GM12878 (cell line): ENCODE results near the gene CPNE5. TPM values are rescaled to one million over a fixed set of nuclear protein-coding genes. Genes with fewer than 3 reads are reported as not detected.

ENCODE experiments used
- ATAC-seq: fragments of 200-7000 bp; cut with Tn5 transposase; 3 replicates; pipeline ENCODE4 v1.9.1; 2020; ENCODE audit warnings: mild to moderate bottlenecking, moderate library complexity
- BruUV-seq: library from RNA; stranded (reverse); fragments of 400-500 nt; replicated peaks from 2 replicates; lab custom pipeline; 2021; lab: Mats Ljungman, UMichigan
- CTCF ChIA-PET: fragments of 300-600 bp; sonication (Branson Sonifier 250); formaldehyde crosslinking; extraction: SDS; loops from one replicate; lab custom pipeline; 2021; ENCODE audit warnings: inconsistent platforms; lab: Yijun Ruan, JAX
- POLR2A ChIA-PET: fragments of 350-600 bp; formaldehyde crosslinking; extraction: SDS; loops from one replicate; lab custom pipeline; 2021; ENCODE audit warnings: inconsistent platforms; lab: Charles Lee
- RAD21 ChIA-PET: fragments of 300-600 bp; sonication (Branson Sonifier 250); formaldehyde crosslinking; loops from one replicate; lab custom pipeline; 2023; ENCODE audit warnings: antibody characterized with exemption; ENCODE audit not compliant: unreplicated experiment; lab: Charles Lee
- SMC1A ChIA-PET: fragments of 300-600 bp; sonication (Branson Sonifier 250); formaldehyde crosslinking; loops from one replicate; lab custom pipeline; 2023; ENCODE audit not compliant: unreplicated experiment, uncharacterized antibody; lab: Charles Lee
- DNase-seq: peaks from one replicate; pipeline ENCODE4 v3.0.0-alpha.2; 2011; ENCODE audit warnings: low read depth, low spot score
- FAIRE-seq: peaks from 3 replicates; lab custom pipeline; 2011; peaks lifted over from hg19 to GRCh38; lab: Jason Lieb, UNC
- H2AFZ ChIP-seq: 2 replicates; pipeline ENCODE4 v1.6.0; 2011; ENCODE audit warnings: low read depth, low read length, control low read depth; ENCODE audit not compliant: control insufficient read depth
- H3K27ac ChIP-seq: 2 replicates; pipeline ENCODE4 v1.5.1; 2011; ENCODE audit warnings: control low read depth; ENCODE audit not compliant: control insufficient read depth, insufficient read depth
- H3K27me3 ChIP-seq, 2 experiments: replicated peaks in 1 of 2; 2 replicates each; pipeline versions ENCODE4 v1.6.0 to v1.6.1; 2011; ENCODE audit warnings: low read length in 1 of 2; ENCODE audit not compliant: control insufficient read depth in 2 of 2, insufficient read depth in 2 of 2
- H3K36me3 ChIP-seq, 2 experiments: 2 replicates each; pipeline ENCODE4 v1.5.1; 2011; ENCODE audit warnings: low read length in 1 of 2; ENCODE audit not compliant: control insufficient read depth in 2 of 2, insufficient read depth in 2 of 2
- H3K4me1 ChIP-seq: 2 replicates; pipeline ENCODE4 v1.6.1; 2011; ENCODE audit warnings: mild to moderate bottlenecking, low read length, moderate library complexity, mixed read lengths; ENCODE audit not compliant: control insufficient read depth, insufficient read depth
- H3K4me2 ChIP-seq: 2 replicates; pipeline ENCODE4 v1.6.0; 2011; ENCODE audit warnings: control low read depth; ENCODE audit not compliant: control insufficient read depth, insufficient read depth
- H3K4me3 ChIP-seq: fragments of 200-600 bp; sonication (generic); 2 replicates; pipeline ENCODE4 v1.5.1; 2016
- H3K79me2 ChIP-seq: 2 replicates; pipeline ENCODE4 v1.6.0; 2011; ENCODE audit warnings: low read length; ENCODE audit not compliant: control insufficient read depth, insufficient read depth
- H3K9ac ChIP-seq: 2 replicates; pipeline ENCODE4 v1.8.0; 2011; ENCODE audit warnings: low read length, control low read depth, mixed read lengths; ENCODE audit not compliant: control insufficient read depth, insufficient read depth
- H3K9me3 ChIP-seq: replicated peaks from 3 replicates; pipeline ENCODE4 v1.5.1; 2011; ENCODE audit warnings: mild to moderate bottlenecking, low read length; ENCODE audit not compliant: control insufficient read depth, insufficient read depth
- H4K20me1 ChIP-seq: 2 replicates; pipeline ENCODE4 v1.6.0; 2011; ENCODE audit not compliant: control insufficient read depth, insufficient read depth
- ESRRA ChIP-seq: IDR thresholded peaks from 2 replicates; pipeline ENCODE4 v1.6.1; 2012; ENCODE audit warnings: mild to moderate bottlenecking, low read length, improper control_type of control experiment
- RAD21 ChIP-seq: IDR thresholded peaks from 2 replicates; pipeline ENCODE4 v1.6.1; 2011; ENCODE audit warnings: mild to moderate bottlenecking, low read depth, low read length, moderate library complexity; ENCODE audit not compliant: insufficient read depth
- SPI1 ChIP-seq: IDR thresholded peaks from 2 replicates; pipeline ENCODE4 v1.6.1; 2011; ENCODE audit warnings: low read depth, mild to moderate bottlenecking, low read length, moderate library complexity, borderline replicate concordance; ENCODE audit not compliant: insufficient read depth
- ZBTB4 ChIP-seq: fragments of 450-650 bp; formaldehyde crosslinking; IDR thresholded peaks from 2 replicates; pipeline ENCODE4 v1.4.0; 2022; ENCODE audit warnings: mild to moderate bottlenecking, moderate library complexity
- ZBTB40 ChIP-seq: fragments of 450-650 bp; IDR thresholded peaks from 2 replicates; pipeline ENCODE4 v1.6.1; 2016; ENCODE audit warnings: mild to moderate bottlenecking, moderate library complexity, borderline replicate concordance
- WGBS: methylation state at CpG from one replicate; pipeline ENCODE4 v1.1.6; 2016; ENCODE audit warnings: low lambda C conversion rate; ENCODE audit not compliant: insufficient replicate concordance, insufficient coverage; ENCODE audit errors: missing lambda C conversion rate; 5-methylcytosine and 5-hydroxymethylcytosine counted together
- in situ Hi-C: fragments of 300-500 bp; cut with MboI; formaldehyde crosslinking; loops from 9 replicates; pipeline ENCODE4 v1.14.3; 2018; ENCODE audit warnings: mixed read lengths
- intact Hi-C: fragments of 100-400 bp; cut with micrococcal nuclease; formaldehyde crosslinking; loops from one replicate; pipeline ENCODE4 v1.14.2; 2022; ENCODE audit not compliant: unreplicated experiment
- polyA plus RNA-seq, 11 experiments: library from polyadenylated mRNA; depleted of rRNA in 4 of 11; unstranded in 6 of 11; stranded (reverse) in 5 of 11; fragments of >200 nt; fragmentation: Nextera tagmentation in 4 of 11; fragmentation: Illumina TruSeq in 1 of 11; extraction: Ambion mirVana in 4 of 11; extraction: Trizol in 1 of 11; gene quantifications; 1 replicate in 1 of 11; 2 replicates in 10 of 11; pipeline versions ENCODE4 v1.2.1 to v1.2.3, GENCODE V29; 2011 to 2016; ENCODE audit warnings: inconsistent platforms in 2 of 11, missing spikeins in 2 of 11, low read depth in 1 of 11
- total RNA-seq, 4 experiments: library from RNA; depleted of rRNA in 3 of 4; stranded (reverse); fragments of >200 nt in 3 of 4; fragmentation: Illumina TruSeq in 1 of 4; extraction: Trizol in 1 of 4; gene quantifications; 2 replicates each; pipeline versions ENCODE4 v1.2.1 to v1.2.3, GENCODE V29; 2013 to 2021

The CPNE5 gene
- total and polyA plus RNA-seq, 10 of the 15 experiments (the other 5 are each of a cell fraction or from before 2014, with no cell fraction given) = 2.4 to 39.1 (median 18.2) TPM

- Histone ChIP-seq H2AFZ (no peak overlapping the region), H3K4me1 (no peaks in the 10 kb centered on the region), H3K27me3 (no peaks in the 10 kb centered on the region), H3K36me3 (no peaks in the 10 kb centered on the region), H3K9me3 (no peaks in the 10 kb centered on the region)
- no peak for FAIRE-seq
- ChIA-PET POLR2A (interaction anchor here (0.6 kb wide), 1 partner anchor 62 kb away, joined by 4 read pairs; no protein-coding TSS in a partner anchor), RAD21 (interaction anchor here (1.0 kb wide), 1 partner anchor 82 kb away, joined by 3 read pairs; no protein-coding TSS in a partner anchor)
- no TSS peak for BruUV-seq
- in situ Hi-C loops = no loop called here
- TF ChIP-seq SPI1 (0 out of 2 replicates have a peak, but pooled peaks have one; percentile 5), RAD21 (no peak)
- TF ChIP-seq, all 136 proteins: peak for 1
- CTCF ChIA-PET = interaction anchor here (0.6 to 4.0 kb wide), 8 partner anchors 8 to 358 kb away, joined by 3 to 27 read pairs (median 4); no protein-coding TSS in a partner anchor
- H3K4me2 ChIP-seq = no peak overlapping the region
- SMC1A ChIA-PET = no interaction called here
- no peak overlapping the region for H3K4me3 ChIP-seq
- DNase-seq = no peak
- H3K9ac ChIP-seq = no peak overlapping the region
- 67% methylated on average over 3 of the region's 3 CpGs for WGBS
- H3K27ac ChIP-seq = no peak overlapping the region
- no peaks in the 10 kb centered on the region for H3K79me2 ChIP-seq
- no peaks in the 10 kb centered on the region for H4K20me1 ChIP-seq
- intact Hi-C loops = no loop called here
- no peak; the same call in 2 of the 3 replicates for ATAC-seq
Measured at GRCh38 chr6:36700831-36701230, 138.4 kb downstream of the CPNE5 start.

- no peaks in the 10 kb centered on the region for H3K79me2 ChIP-seq
- TF ChIP-seq ZBTB40 = no peak
- TF ChIP-seq ESRRA = no peak
- no peak for TF ChIP-seq ZBTB4
- H3K4me1 ChIP-seq = peaks cover 3% of the 10 kb centered on the region
- H3K9me3 ChIP-seq = no peaks in the 10 kb centered on the region
- no peak overlapping the region for H3K4me3 ChIP-seq
- no peaks in the 10 kb centered on the region for H3K36me3 ChIP-seq
- no peak overlapping the region for H3K4me2 ChIP-seq
- H3K9ac ChIP-seq = no peak overlapping the region
- H4K20me1 ChIP-seq = no peaks in the 10 kb centered on the region
- H3K27ac ChIP-seq = no peak overlapping the region
- FAIRE-seq = no peak
- intact Hi-C loops = no loop called here
- ChIA-PET CTCF (interaction anchor here (0.6 to 4.0 kb wide), 8 partner anchors 9 to 358 kb away, joined by 3 to 27 read pairs (median 4); no protein-coding TSS in a partner anchor), RAD21 (interaction anchor here (1.0 kb wide), 1 partner anchor 82 kb away, joined by 3 read pairs; no protein-coding TSS in a partner anchor), SMC1A (interaction anchor here (0.7 kb wide), 1 partner anchor 19 kb away, joined by 3 read pairs; no protein-coding TSS in a partner anchor), POLR2A (interaction anchor here (0.6 to 0.7 kb wide), 2 partner anchors 47 to 63 kb away, joined by 3 to 4 read pairs; no protein-coding TSS in a partner anchor)
- 46% methylated on average over 7 of the region's 7 CpGs for WGBS
- no peak for ATAC-seq
- no TSS peak for BruUV-seq
- no peaks in the 10 kb centered on the region for H3K27me3 ChIP-seq
- no peak for DNase-seq
- no peak overlapping the region for H2AFZ ChIP-seq
- in situ Hi-C loops = no loop called here
Measured at GRCh38 chr6:36700071-36700812, 139.0 kb downstream of the CPNE5 start.
